VCaP (cell line): ENCODE measurements around the gene HADHB.

Source experiments
- H3K27ac ChIP-seq: fragments of 450-650 bp; 2 replicates; pipeline ENCODE4 v1.5.1; 2017
- CTCF ChIP-seq: fragments of 450-650 bp; conservative IDR thresholded peaks from 2 replicates; pipeline ENCODE4 v1.5.1; 2017; ENCODE audit warnings: mild to moderate bottlenecking, moderate library complexity

HADHB gene

GRCh38 chr2:26269571-26270158, 24.9 kb downstream of the HADHB start:
- H3K27ac ChIP-seq: no peak overlapping the region
- no peak for TF ChIP-seq CTCF

- no peak overlapping the region for H3K27ac ChIP-seq
- TF ChIP-seq CTCF: no peak
Observed at GRCh38 chr2:26270373-26270772, 25.6 kb downstream of the HADHB start.

- peak overlapping the region; percentile 59 for H3K27ac ChIP-seq
- TF ChIP-seq CTCF: no peak
Observed at GRCh38 chr2:26273501-26273900, 28.8 kb downstream of the HADHB start.

GRCh38 chr2:26274058-26274613, 29.4 kb downstream of the HADHB start:
- H3K27ac ChIP-seq: peak overlapping the region; percentile 59
- TF ChIP-seq CTCF: no peak

GRCh38 chr2:26276484-26277227, 31.9 kb downstream of the HADHB start:
- no peak overlapping the region for H3K27ac ChIP-seq
- no peak for TF ChIP-seq CTCF

GRCh38 chr2:26279886-26280285, 35.1 kb downstream of the HADHB start:
- no peak for TF ChIP-seq CTCF
- H3K27ac ChIP-seq: no peak overlapping the region

GRCh38 chr2:26281226-26281625, 36.5 kb downstream of the HADHB start:
- TF ChIP-seq CTCF: no peak

More at GRCh38 chr2:26281226-26281625, 36.5 kb downstream of the HADHB start:
- no peak overlapping the region for H3K27ac ChIP-seq
